Measurements from ENCODE around the gene DMPK. TPM values are rescaled to one million over a fixed set of nuclear protein-coding genes. Genes with fewer than 3 reads are reported as not detected.

The DMPK gene
- total RNA-seq, 4 donors from 2014 or later: 19.1 to 237 (median 69.2) TPM

- WGBS, 2 donors (ENCODE audit: low coverage in 1 of 2): 74 to 83% methylated on average over 5 of the region's 5 CpGs
- Histone ChIP-seq H3K36me3 (no peaks in the 10 kb centered on the region), H3K27me3 (no peaks in the 10 kb centered on the region), H3K4me1 (no peaks in the 10 kb centered on the region), H3K4me3 (no peak overlapping the region), H3K9me3 (no peaks in the 10 kb centered on the region), H3K27ac (no peak overlapping the region)
- intact Hi-C loops (cut with DNase I; ENCODE audit: low total_unique reads) (no loop called here), in situ Hi-C loops (cut with MboI; ENCODE audit: low pct_ligation_motif_present in 1 of 4, low pct_unique_long_range_greater_than_20kb in 1 of 4, low sequenced_read_pairs in 3 of 4) (no loop called here)
- TF ChIP-seq CTCF (IDR thresholded peaks at IDR 0.05): no peak
- no peak for TF ChIP-seq POLR2A (IDR thresholded peaks at IDR 0.05)
- TF ChIP-seq EP300 (IDR thresholded peaks at IDR 0.05; ENCODE audit: low read depth): no peak
- TF ChIP-seq POLR2AphosphoS5 (IDR thresholded peaks at IDR 0.05): no peak
- no peak for DNase-seq
Observed at GRCh38 chr19:45746866-45747265, 35.4 kb downstream of the DMPK start.

GRCh38 chr19:45745606-45746005, 36.7 kb downstream of the DMPK start:
- DNase-seq: no peak
- Histone ChIP-seq H3K4me3 (no peak overlapping the region), H3K4me1 (no peaks in the 10 kb centered on the region), H3K27me3 (no peaks in the 10 kb centered on the region), H3K36me3 (no peaks in the 10 kb centered on the region), H3K9me3 (no peaks in the 10 kb centered on the region), H3K27ac (no peak overlapping the region)
- TF ChIP-seq POLR2A (IDR thresholded peaks at IDR 0.05): no peak
- TF ChIP-seq EP300 (IDR thresholded peaks at IDR 0.05; ENCODE audit: low read depth): no peak
- no peak for TF ChIP-seq POLR2AphosphoS5 (IDR thresholded peaks at IDR 0.05)
- TF ChIP-seq CTCF (IDR thresholded peaks at IDR 0.05): no peak
- WGBS, 2 donors (ENCODE audit: low coverage in 1 of 2): 88 to 100% methylated on average over 4 to 6 of the region's 6 CpGs
- intact Hi-C loops (cut with DNase I; ENCODE audit: low total_unique reads): no loop called here
- in situ Hi-C loops (cut with MboI; ENCODE audit: low pct_ligation_motif_present in 1 of 4, low pct_unique_long_range_greater_than_20kb in 1 of 4, low sequenced_read_pairs in 3 of 4): no loop called here

- H3K36me3 ChIP-seq: no peaks in the 10 kb centered on the region
- no peaks in the 10 kb centered on the region for H3K4me1 ChIP-seq
- 57 to 71% methylated on average over 2 to 4 of the region's 4 CpGs for WGBS, 2 donors (ENCODE audit: low coverage in 1 of 2)
- intact Hi-C loops (cut with DNase I; ENCODE audit: low total_unique reads): no loop called here
- TF ChIP-seq POLR2AphosphoS5 (IDR thresholded peaks at IDR 0.05): no peak
- TF ChIP-seq CTCF (IDR thresholded peaks at IDR 0.05): no peak
- TF ChIP-seq POLR2A (IDR thresholded peaks at IDR 0.05): no peak
- no peak for TF ChIP-seq EP300 (IDR thresholded peaks at IDR 0.05; ENCODE audit: low read depth)
- in situ Hi-C loops (cut with MboI; ENCODE audit: low pct_ligation_motif_present in 1 of 4, low pct_unique_long_range_greater_than_20kb in 1 of 4, low sequenced_read_pairs in 3 of 4): no loop called here
- H3K4me3 ChIP-seq: no peak overlapping the region
- no peak overlapping the region for H3K27ac ChIP-seq
- no peak for DNase-seq
- no peaks in the 10 kb centered on the region for H3K9me3 ChIP-seq
- no peaks in the 10 kb centered on the region for H3K27me3 ChIP-seq
Observed at GRCh38 chr19:45742969-45743368, 39.3 kb downstream of the DMPK start.

- in situ Hi-C loops (cut with MboI; ENCODE audit: low pct_ligation_motif_present in 1 of 4, low pct_unique_long_range_greater_than_20kb in 1 of 4, low sequenced_read_pairs in 3 of 4) (no loop called here), intact Hi-C loops (cut with DNase I; ENCODE audit: low total_unique reads) (no loop called here)
- TF ChIP-seq EP300 (IDR thresholded peaks at IDR 0.05; ENCODE audit: low read depth) (no peak), POLR2A (IDR thresholded peaks at IDR 0.05) (no peak), CTCF (IDR thresholded peaks at IDR 0.05) (no peak), POLR2AphosphoS5 (IDR thresholded peaks at IDR 0.05) (no peak)
- Histone ChIP-seq H3K27me3 (no peaks in the 10 kb centered on the region), H3K9me3 (no peaks in the 10 kb centered on the region), H3K4me3 (no peak overlapping the region), H3K36me3 (no peaks in the 10 kb centered on the region), H3K4me1 (no peaks in the 10 kb centered on the region), H3K27ac (no peak overlapping the region)
- 86% methylated on average over 10 of the region's 10 CpGs; no CpG with 5 or more reads in 1 of the 2 donors for WGBS, 2 donors (ENCODE audit: low coverage in 1 of 2)
- DNase-seq: no peak
Observed at GRCh38 chr19:45739498-45740439, 42.5 kb downstream of the DMPK start.

All from transverse colon (tissue), 4 donors.